ENCODE data around the gene NKAP.
"Not testable (repeated sequence)": the region's sequence is repeated elsewhere in the genome, so short reads cannot be mapped to it uniquely, and the experiment has no call there.

The NKAP gene

GRCh38 chrX:119943185-119943988 lies at the start of gene NKAP:
NKAP (minus strand) TSS chrX:119943751; CDS start chrX:119943605, 146 bp downstream.
- DNase-seq: peak; percentile 64

GRCh38 chrX:119991005-119991787 lies 47.6 kb upstream of the NKAP start:
- no peak for DNase-seq

GRCh38 chrX:119990556-119991004 lies 47.0 kb upstream of the NKAP start:
- no peak for DNase-seq

- DNase-seq: no peak
These were observed 46.5 kb upstream of the NKAP start for GRCh38 chrX:119989905-119990555.

GRCh38 chrX:119986203-119986602 lies 42.7 kb upstream of the NKAP start:
- DNase-seq: no peak

GRCh38 chrX:119984652-119985051 lies 41.1 kb upstream of the NKAP start:
- no peak for DNase-seq

- DNase-seq: no peak
These were observed 39.9 kb upstream of the NKAP start for GRCh38 chrX:119983494-119983893.

GRCh38 chrX:119982145-119982544 lies 38.6 kb upstream of the NKAP start:
- no peak for DNase-seq

- no peak for DNase-seq
These were observed 37.9 kb upstream of the NKAP start for GRCh38 chrX:119981286-119982070.

- not testable (repeated sequence) for DNase-seq
These were observed 33.6 kb upstream of the NKAP start for GRCh38 chrX:119977172-119977571.

GRCh38 chrX:119971184-119971583 lies 27.6 kb upstream of the NKAP start:
- DNase-seq: no peak

- DNase-seq: no peak
These were observed 27.0 kb upstream of the NKAP start for GRCh38 chrX:119970574-119970973.

- not testable (repeated sequence) for DNase-seq
These were observed 23.3 kb upstream of the NKAP start for GRCh38 chrX:119966837-119967236.

GRCh38 chrX:119960625-119961024 lies 17.1 kb upstream of the NKAP start:
- DNase-seq: no peak

- peak; percentile 9 for DNase-seq
These were observed 12.4 kb upstream of the NKAP start for GRCh38 chrX:119955807-119956570.

GRCh38 chrX:119954374-119954773 lies 10.8 kb upstream of the NKAP start:
- no peak for DNase-seq

GRCh38 chrX:119948381-119948780 lies 4.8 kb upstream of the NKAP start:
- DNase-seq: no peak

GRCh38 chrX:119945481-119945880 lies 1.9 kb upstream of the NKAP start:
- DNase-seq: no peak

- DNase-seq: no peak
These were observed 743 bp downstream of the NKAP start for GRCh38 chrX:119942831-119943184.

GRCh38 chrX:119942173-119942819 lies 1.3 kb downstream of the NKAP start:
- DNase-seq: no peak

- no peak for DNase-seq
These were observed 2.2 kb downstream of the NKAP start for GRCh38 chrX:119941336-119941735.
